HG02798 (cell line): Measurements from ENCODE around the gene AGPS.
"Not testable (repeated sequence)": the region's sequence is repeated elsewhere in the genome, so short reads cannot be mapped to it uniquely, and the experiment has no call there.

ENCODE experiments used
- ATAC-seq: cut with Tn5 transposase; IDR thresholded peaks from one replicate; pipeline ENCODE4 v1.9.1; 2021; ENCODE audit warnings: mild to moderate bottlenecking; ENCODE audit not compliant: unreplicated experiment, poor library complexity

Gene AGPS

DNA sequence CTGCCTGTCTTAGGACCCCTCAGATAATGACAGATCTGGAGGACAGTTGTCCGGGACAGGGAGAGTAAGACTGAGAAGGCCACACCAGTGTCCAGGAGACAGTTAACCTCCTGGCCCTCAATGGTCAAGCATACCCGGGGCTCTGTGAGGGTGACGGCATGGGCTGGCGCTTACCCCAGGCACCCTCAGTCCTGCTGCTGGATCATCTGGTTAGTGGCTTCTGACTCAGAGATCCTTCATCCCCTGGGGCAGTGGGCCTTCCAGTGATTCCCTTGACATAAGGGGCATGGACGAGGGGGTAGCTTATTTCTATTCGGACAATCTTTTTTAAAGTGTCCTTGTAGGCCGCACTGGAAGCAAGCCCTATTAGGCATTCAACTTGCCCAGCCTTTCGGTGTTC, 18.1 kb downstream of the AGPS start:
- ATAC-seq: not testable (repeated sequence)

DNA sequence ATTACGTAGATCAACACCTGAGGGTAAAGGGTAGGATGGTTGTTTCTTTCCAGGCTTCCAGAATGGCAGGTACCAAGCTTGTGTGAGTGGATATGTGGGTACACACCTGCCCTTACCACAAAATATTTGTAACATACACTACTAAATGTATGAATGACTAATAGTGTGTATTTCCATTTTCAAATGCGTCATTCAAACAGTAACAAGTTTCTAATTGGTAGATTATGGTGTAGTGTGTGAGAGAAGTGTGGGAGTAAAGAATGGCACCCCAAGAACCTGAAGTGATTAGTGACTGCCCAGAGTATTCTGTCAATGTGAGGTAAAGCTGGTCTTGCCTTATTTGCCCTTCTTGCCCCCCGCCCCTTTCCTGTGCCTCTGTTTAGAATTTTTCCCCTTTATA, 21.1 kb downstream of the AGPS start:
- no peak for ATAC-seq

DNA sequence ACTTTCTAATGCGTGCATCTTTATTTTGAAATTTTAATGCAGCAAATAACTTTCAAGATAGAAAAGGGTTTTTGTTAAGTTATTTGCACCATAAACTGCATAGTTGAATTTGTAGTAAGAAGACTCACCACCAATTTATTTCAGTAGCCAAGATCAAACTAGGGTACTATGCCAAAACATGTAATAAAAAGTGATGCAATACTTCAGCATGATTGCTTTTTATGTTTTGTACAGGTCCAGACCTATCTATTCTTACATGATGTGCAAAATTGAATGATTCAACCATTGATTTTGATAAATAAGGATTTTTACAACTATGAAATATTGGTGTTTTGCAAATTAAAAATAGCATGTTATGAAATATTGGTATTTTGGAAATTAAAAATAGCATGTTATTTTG, 26.7 kb downstream of the AGPS start:
- ATAC-seq: no peak

DNA sequence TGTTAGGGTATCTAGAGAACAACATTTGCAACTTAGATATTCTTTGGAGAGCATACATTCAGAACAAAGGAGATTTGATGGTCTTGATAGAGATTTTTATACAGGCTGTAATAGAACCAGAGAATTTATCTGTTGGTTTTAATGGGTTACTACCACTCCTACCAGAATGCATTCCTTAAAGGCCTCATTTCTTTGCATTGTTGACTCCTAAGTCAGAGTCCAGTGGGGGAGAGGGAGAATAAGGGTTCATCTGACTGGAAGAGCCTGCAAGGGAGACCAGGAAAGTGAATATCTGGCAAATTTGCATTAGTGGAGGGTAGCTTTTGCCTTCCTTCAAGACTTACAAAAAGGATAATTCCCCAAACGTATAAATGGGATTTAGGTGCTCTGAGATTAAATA, 29.7 kb downstream of the AGPS start:
- no peak for ATAC-seq

DNA sequence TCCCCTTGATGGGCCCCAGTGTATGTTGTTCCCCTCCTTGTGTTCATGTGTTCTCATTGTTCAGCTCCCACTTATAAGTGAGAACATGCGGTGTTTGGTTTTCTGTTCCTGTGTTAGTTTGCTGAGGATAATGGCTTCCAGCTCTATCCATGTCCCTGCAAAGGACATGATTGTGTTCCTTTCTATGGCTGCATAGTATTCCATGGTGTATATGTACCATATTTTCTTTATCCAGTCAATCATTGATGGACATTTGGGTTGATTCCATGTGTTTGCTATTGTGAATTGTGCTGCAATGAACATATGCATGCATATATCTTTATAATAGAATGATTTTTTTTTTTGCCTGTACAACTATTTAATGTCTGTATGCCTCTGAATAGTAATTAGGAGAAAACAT, 31.5 kb downstream of the AGPS start:
- ATAC-seq: not testable (repeated sequence)

DNA sequence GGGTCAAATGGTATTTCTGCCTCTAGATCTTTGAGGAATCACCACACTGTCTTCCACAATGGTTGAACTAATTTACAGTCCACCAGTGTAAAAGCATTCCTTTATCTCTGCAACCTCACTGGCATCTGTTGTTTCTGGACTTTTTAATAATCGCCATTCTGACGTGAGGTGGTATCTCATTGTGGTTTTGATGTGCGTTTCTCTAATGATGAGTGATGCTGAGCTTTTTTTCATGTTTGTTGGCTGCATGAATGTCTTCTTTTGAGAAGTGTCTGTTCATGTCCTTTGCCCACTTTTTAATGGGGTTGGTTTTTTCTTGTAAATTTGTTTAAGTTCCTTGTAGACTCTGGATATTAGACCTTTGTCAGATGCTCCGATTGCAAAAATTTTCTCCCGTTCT, 32.0 kb downstream of the AGPS start:
- ATAC-seq: not testable (repeated sequence)

DNA sequence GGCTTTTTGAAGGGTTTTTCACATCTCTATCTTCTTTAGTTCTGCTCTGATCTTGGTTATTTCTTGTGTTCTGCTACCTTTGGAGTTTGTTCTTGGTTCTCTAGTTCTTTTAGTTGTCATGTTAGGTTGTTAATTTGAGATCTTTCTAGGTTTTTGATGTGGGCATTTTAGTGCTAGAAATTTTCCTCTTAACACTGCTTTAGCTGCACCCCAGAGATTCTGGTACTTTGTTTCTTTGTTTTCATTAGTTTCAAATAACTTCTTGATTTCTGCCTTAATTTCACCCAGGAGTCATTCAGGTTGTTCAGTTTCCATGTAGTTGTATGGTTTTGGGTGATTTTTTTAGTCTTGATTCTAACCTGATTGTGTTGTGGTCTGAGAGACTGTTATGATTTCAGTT, 34.7 kb downstream of the AGPS start:
- no peak for ATAC-seq

DNA sequence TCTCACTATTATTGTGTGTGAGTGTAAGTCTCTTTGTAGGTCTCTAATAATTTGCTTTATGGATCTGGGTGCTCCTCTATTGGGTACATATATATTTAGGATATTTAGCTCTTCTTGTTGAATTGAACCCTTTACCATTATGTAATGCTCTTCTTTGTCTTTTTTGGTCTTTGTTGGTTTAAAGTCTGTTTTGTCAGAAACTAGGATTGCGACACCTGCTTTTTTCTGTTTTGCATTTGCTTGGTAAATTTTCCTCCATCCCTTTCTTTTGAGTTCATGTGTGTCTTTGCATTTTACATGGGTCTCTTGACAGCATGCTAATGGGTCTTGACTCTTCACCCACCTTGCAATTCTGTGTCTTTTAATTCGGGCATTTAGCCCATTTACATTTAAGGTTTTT, 35.4 kb downstream of the AGPS start:
- not testable (repeated sequence) for ATAC-seq

- no peak for ATAC-seq
These were observed 37.2 kb downstream of the AGPS start for GRCh38 chr2:177429688-177430325.

DNA sequence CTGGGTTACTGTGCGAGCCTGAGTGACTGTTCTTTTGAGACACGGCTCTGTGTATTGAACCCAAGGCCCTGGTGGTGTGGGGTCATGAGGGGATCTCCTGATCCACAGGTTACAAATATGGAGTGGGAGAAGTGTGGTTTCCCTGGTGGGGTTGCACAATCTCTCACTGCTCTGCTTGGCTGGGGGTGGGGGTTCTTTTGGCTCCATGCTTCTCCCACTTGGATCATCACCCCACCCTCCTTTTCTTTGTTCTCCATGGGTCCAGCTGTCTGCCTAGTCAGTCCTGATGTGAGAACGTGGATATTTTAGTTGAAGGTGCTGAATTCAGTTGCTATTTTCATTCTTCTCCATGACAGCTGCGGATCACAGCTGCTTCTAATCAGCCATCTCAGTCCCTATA, 37.8 kb downstream of the AGPS start:
- no peak for ATAC-seq

DNA sequence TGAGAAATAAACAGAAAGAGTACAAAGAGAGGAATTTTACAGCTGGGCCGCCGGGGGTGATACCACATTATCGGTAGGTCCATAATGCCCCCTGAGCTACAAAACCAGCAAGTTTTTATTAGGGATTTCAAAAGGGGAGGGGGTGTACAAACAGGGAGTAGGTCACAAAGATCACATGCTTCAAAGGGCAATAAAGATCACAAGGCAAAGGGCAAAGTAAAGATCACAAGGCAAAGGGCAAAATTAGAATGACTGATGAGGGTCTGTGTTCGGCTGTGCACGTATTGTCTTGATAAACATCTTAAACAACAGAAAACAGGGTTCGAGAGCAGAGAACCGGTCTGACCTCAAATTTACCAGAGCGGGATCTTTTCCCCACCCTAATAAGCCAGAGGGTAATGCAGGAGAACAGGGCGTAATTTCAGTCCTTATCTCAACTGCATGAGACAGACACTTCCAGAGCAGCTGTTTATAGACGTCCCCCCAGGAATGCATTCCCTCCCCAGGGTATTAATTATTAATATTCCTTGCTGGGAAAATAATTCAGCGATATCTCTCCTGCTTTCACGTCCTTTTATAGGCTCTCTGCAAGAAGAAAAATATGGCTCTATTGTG, 38.6 kb downstream of the AGPS start:
- ATAC-seq: not testable (repeated sequence)

DNA sequence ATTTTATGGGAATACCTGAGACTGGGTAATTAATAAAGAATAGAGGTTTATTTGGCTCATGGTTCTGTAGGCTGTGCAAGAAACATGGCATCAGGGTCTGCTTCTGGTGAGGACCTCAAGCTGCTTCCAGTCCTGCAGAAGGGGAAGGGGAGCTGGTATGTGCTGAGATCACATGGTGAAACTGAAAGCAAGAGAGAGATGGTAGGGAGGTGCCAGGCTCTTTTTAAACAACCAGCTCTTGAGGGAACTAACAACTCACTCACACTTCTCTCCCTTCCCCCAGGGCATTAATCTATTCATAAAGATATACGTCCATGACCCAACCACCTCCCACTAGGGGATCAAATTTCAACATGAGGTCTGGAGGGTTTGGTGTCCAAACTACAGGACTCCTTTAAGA, 40.1 kb downstream of the AGPS start:
- no peak for ATAC-seq

GRCh38 chr2:177433402-177433801, 40.8 kb downstream of the AGPS start:
- ATAC-seq: no peak

GRCh38 chr2:177434475-177434874, 41.9 kb downstream of the AGPS start:
- no peak for ATAC-seq

DNA sequence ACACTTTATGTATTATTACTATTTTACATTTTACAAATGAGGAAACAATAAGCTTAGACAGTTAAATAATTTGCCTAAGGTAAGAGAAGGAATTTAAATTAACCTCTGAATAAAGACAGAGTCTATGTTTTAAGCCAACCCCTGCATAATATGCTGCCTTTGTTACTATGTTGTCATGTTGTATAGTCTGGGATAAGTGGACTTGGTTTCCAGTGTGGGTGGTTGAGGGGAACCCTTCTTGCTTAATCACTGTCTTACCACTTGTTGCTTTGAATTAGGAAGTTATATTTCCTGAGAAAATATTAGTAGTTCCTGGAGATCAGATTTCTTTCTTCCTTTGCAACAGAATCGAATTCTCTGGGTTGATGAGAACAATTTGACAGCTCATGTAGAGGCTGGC, 52.6 kb downstream of the AGPS start:
- ATAC-seq: no peak

- ATAC-seq: no peak
These were observed 55.5 kb downstream of the AGPS start for GRCh38 chr2:177448031-177448430.

GRCh38 chr2:177449159-177449558, 56.6 kb downstream of the AGPS start:
- ATAC-seq: no peak

GRCh38 chr2:177455187-177455586, 62.6 kb downstream of the AGPS start:
- ATAC-seq: no peak

- ATAC-seq: not testable (repeated sequence)
These were observed 67.2 kb downstream of the AGPS start for GRCh38 chr2:177459756-177460155.

- ATAC-seq: no peak
These were observed 68.5 kb downstream of the AGPS start for GRCh38 chr2:177460973-177461585.

- no peak for ATAC-seq
These were observed 72.0 kb downstream of the AGPS start for GRCh38 chr2:177464549-177464948.
